Mononuclear cell (primary cell): Measurements from ENCODE around the gene TAF10. TPM values are rescaled to one million over a fixed set of nuclear protein-coding genes. Genes with fewer than 3 reads are reported as not detected.

Source experiments
- H3K27me3 ChIP-seq: 2 replicates; pipeline ENCODE4 v1.6.0; 2011; ENCODE audit warnings: low read length, control low read depth; ENCODE audit not compliant: insufficient read depth
- H3K4me1 ChIP-seq: 2 replicates; pipeline ENCODE4 v1.5.1; 2011; ENCODE audit warnings: mild to moderate bottlenecking, low read length, control low read depth; ENCODE audit not compliant: insufficient read depth
- H3K4me3 ChIP-seq: 2 replicates; pipeline ENCODE4 v1.5.1; 2011; ENCODE audit warnings: mild to moderate bottlenecking, low read length, moderate library complexity
- H3K9me3 ChIP-seq: 2 replicates; pipeline ENCODE4 v1.5.1; 2011; ENCODE audit warnings: low read depth, mild to moderate bottlenecking, control low read depth, low read length
- total RNA-seq: library from RNA; depleted of rRNA; stranded (reverse); fragments of >200 nt; gene quantifications from one replicate; pipeline ENCODE4 v1.2.3, GENCODE V29; 2012

TAF10 gene
- total RNA-seq, 1 donor = 33.2 TPM

DNA sequence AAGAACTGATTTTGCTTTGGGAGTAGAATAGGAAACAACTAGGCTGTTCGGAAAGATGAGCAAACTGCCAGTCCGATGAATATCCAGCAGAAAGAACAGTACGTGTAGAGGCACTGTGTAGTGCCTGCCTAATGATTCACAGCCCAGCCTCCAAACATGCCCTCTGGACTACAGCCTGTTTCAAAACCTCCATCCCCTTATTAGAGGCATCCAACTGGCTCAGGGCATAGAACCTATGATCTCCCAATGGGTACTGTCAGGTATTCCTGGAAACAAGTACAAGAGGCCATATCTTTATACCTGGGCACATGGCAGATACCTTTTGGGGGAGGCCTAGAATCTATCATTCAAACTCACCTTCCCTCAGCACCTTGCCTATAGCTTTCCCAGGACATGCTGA lies 13.5 kb downstream of the TAF10 start:
- H3K4me1 ChIP-seq = peaks cover 20% of the 10 kb centered on the region
- H3K4me3 ChIP-seq = no peak overlapping the region
- H3K9me3 ChIP-seq = no peaks in the 10 kb centered on the region
- no peaks in the 10 kb centered on the region for H3K27me3 ChIP-seq

- Histone ChIP-seq H3K4me3 (no peak overlapping the region), H3K4me1 (peaks cover 3% of the 10 kb centered on the region), H3K9me3 (no peaks in the 10 kb centered on the region), H3K27me3 (no peaks in the 10 kb centered on the region)
Observed at GRCh38 chr11:6596239-6596877, 15.7 kb downstream of the TAF10 start.

DNA sequence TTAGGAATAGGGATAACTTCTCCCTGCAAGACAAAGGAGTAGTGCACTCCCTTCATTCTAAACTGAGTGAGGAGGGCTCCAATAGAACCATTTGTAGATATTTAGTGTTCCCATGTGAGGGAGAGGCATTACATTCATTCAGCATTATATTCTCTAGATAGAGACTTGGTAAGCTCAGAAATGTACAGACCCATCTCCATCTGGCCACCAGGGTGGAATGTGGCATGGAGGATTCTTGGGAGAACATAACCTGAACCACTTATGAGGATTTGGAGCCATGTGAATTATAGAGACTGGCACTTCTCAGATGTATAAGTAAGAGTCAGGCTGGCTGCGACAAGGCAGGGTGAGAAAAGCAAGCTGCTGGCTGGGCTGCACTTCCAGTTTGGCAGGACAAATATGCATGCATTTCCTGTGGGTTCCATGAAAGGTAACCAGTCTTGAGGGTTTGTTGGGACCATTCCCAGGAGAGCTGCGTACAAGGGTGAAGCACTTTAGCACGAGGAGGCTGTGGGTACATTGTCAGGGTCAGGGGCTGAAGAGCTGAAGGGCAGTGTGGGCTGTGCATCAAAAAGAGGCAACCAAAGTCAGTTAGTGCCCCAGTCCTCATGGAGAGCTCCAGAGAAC lies 17.8 kb downstream of the TAF10 start:
- no peak overlapping the region for H3K4me3 ChIP-seq
- no peaks in the 10 kb centered on the region for H3K9me3 ChIP-seq
- no peaks in the 10 kb centered on the region for H3K4me1 ChIP-seq
- no peaks in the 10 kb centered on the region for H3K27me3 ChIP-seq

GRCh38 chr11:6588018-6588417 lies 24.0 kb downstream of the TAF10 start:
- Histone ChIP-seq H3K27me3 (no peaks in the 10 kb centered on the region), H3K4me3 (no peak overlapping the region), H3K9me3 (peaks cover 17% of the 10 kb centered on the region), H3K4me1 (no peaks in the 10 kb centered on the region)

DNA sequence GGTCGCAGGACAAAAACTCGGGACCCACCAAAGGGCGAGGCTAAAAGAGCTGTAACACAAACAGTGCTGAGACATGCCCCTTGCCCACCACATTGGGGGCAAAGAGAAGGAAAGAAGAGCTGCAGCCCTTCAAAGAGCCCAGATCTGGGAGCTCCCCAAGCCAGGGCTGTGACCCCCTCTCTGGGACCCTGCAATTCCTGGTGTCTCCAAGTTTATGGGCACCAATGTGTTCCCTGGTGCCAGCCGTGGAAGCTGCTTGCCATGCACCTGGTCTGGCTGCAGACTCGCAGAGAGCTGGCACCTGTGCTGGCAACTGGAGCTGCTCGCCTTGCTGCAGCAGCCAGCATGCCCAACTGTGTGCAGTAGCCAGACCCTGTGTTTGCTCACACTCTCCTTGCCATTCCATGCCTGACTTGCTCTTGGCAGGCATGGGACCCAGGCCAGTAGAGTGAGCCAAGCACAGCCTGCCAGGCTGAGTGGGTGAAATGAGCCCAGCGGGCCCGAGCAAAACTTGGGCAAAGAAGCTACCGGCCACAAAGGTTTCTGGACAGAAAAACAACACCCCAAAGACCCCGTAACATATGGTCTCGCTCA lies 24.6 kb downstream of the TAF10 start:
- Histone ChIP-seq H3K9me3 (peaks cover 23% of the 10 kb centered on the region), H3K27me3 (no peaks in the 10 kb centered on the region), H3K4me1 (no peaks in the 10 kb centered on the region), H3K4me3 (no peak overlapping the region)

GRCh38 chr11:6586434-6587359 lies 25.3 kb downstream of the TAF10 start:
- H3K27me3 ChIP-seq = no peaks in the 10 kb centered on the region
- peaks cover 26% of the 10 kb centered on the region for H3K9me3 ChIP-seq
- no peak overlapping the region for H3K4me3 ChIP-seq
- H3K4me1 ChIP-seq = no peaks in the 10 kb centered on the region

GRCh38 chr11:6584528-6584927 lies 27.5 kb downstream of the TAF10 start:
- Histone ChIP-seq H3K4me1 (no peaks in the 10 kb centered on the region), H3K4me3 (no peak overlapping the region), H3K9me3 (peaks cover 26% of the 10 kb centered on the region), H3K27me3 (no peaks in the 10 kb centered on the region)

DNA sequence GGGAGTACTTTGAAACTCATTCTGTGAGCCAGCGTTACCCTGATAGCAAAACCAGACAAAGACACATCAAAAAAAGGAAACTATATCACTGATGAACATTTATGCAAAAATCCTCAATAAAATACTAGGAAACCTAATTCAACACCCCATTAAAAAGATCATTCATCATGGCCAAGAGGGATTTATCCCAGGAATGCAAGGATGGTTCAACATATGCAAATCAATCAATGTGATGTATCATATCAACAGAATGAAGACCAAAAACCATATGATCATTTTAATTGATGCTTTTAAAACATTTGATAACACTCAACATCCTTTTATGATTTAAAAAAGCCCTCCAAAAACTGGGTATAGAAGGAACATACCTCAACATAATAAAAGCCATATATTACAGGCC lies 28.4 kb downstream of the TAF10 start:
- Histone ChIP-seq H3K27me3 (no peaks in the 10 kb centered on the region), H3K4me1 (no peaks in the 10 kb centered on the region), H3K4me3 (no peak overlapping the region), H3K9me3 (peaks cover 26% of the 10 kb centered on the region)

DNA sequence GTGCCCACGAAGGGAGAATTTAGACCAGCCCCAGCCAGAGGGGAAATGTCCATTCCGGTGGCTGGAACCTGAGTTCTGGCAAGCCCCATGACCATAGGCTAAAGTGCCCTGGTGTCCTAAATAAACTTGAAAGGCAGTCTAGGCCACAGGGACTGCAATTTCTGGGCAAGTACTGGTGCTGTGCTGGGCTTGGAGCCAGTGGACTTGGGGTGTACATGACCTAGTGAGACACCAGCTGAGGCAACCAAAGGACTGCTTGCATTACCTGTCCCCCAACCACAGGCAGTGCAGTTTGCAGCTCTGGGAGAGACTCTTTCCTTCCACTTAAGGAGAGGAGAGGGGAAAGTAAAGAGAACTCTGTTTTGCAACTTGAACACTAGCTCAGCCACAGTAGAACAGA lies 32.3 kb downstream of the TAF10 start:
- H3K27me3 ChIP-seq = no peaks in the 10 kb centered on the region
- peaks cover 26% of the 10 kb centered on the region for H3K9me3 ChIP-seq
- H3K4me1 ChIP-seq = no peaks in the 10 kb centered on the region
- H3K4me3 ChIP-seq = no peak overlapping the region

DNA sequence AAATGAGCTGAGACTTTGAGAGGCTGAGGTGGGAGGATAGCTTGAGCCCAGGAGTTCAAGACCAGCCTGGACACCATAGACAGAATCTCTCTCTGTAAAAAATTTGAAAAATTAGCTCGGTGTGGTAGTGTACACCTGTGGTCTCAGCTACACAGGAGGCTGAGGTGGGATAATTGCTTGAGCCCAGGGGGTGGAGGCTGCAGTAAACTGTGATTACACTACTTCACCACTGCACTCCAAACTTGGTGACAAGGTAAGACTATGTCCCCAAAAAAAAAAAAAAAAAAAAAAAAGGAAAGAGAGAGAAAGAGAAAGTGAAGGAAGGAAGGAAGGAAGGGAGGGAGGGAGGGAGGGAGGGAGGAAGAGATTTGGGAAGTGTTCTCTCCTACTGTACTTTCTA lies 33.9 kb downstream of the TAF10 start:
- Histone ChIP-seq H3K9me3 (peaks cover 10% of the 10 kb centered on the region), H3K27me3 (no peaks in the 10 kb centered on the region), H3K4me1 (no peaks in the 10 kb centered on the region), H3K4me3 (no peak overlapping the region)

DNA sequence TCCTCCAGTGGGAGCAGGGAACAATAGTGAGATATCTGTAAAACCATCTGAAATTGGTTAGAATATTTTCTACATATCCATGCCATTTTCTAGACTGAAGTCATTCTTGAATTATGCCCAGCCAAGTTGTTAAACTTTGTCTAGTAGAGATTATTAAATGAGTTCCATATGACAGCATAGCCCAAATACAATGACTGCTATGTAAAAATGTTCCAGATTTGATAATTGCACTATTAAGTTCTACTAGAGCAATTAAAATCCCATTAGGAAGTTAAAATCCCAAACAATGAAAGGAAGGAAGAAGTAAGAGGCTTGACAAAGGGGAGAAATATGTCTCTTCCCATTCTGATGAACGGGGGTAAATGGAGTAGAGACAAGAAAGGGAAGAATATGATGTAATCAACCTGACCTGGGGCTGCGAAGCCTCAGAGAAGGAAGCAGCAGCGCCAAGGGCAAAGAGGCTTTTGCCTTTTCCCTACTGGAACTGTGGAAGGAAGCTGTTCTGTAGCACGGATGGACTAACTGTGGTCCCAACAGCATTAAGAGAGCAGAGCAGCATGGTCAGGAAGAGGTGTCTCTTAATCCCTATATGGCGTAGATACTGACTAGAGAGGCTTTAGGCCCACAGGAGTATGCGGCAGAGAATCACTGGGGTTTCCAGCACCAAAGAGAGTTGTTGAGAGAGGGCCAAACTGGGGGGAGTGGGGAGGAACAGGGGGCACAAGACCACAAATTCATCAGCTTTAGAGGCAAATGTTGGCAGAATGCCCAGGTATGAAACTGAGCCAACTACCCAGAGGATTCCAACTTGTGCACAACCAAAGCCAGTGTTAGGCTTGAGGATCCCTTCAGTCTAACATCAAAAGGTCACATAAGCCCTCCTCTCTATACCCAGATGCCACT lies 35.3 kb downstream of the TAF10 start:
- Histone ChIP-seq H3K9me3 (no peaks in the 10 kb centered on the region), H3K4me1 (no peaks in the 10 kb centered on the region), H3K27me3 (no peaks in the 10 kb centered on the region), H3K4me3 (no peak overlapping the region)

DNA sequence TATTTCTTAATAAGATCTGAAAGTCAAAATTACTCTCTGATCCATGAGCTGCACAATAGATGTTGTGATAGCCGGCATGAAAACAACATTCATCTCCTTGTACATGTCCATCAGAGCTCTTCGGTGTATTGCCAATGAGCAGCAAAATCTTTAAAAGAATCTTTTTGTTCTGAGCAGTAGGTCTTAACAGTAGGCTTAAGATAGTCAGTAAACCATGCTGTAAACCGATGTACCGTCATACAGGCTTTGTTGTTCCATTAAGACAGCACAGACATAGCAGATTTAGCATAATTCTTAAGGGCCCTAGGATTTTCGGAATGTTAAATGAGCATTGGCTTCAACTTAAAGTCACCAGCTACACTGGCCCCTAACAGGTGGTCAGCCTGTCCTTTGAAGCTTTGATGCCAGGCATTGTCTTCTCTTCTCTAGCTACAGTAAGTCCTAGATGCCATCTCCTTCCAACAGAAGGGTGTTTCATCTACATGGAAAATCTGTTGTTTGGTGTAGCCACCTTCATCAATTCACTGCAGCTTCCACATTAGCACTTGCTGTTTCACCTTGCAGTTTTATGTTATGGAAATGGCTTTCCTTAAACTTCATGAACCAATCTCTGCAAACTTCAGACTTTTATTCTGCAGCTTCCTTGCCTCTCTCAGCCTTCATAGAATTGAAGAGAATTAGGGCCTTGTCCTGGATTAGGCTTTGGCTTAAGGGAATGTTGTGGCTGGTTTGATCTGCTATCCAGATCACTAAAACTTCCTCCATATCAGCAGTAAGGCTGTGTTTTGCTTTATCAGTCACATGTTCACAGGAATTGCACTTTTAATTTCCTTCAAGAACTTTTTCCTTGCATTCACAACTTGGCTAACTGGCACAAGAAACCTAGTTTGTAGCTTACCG lies 37.0 kb downstream of the TAF10 start:
- H3K4me3 ChIP-seq = no peak overlapping the region
- H3K27me3 ChIP-seq = no peaks in the 10 kb centered on the region
- no peaks in the 10 kb centered on the region for H3K4me1 ChIP-seq
- H3K9me3 ChIP-seq = no peaks in the 10 kb centered on the region

- no peaks in the 10 kb centered on the region for H3K4me1 ChIP-seq
- H3K9me3 ChIP-seq = no peaks in the 10 kb centered on the region
- no peaks in the 10 kb centered on the region for H3K27me3 ChIP-seq
- H3K4me3 ChIP-seq = no peak overlapping the region
Observed at GRCh38 chr11:6572215-6572614, 39.8 kb downstream of the TAF10 start.
